HL-60 (cell line): ENCODE results near the gene CDC45.

Source experiments
- DNase-seq, 2 experiments: peaks; one replicate each; pipeline ENCODE4 v3.0.0-alpha.2; 2010 to 2020; ENCODE audit warnings: low read depth in 1 of 2, low spot score in 1 of 2
- H3K27ac ChIP-seq: fragments of 250-450 bp; sonication (Bioruptor Pico); replicated peaks from 2 replicates; pipeline ENCODE4 v1.5.1; 2020; ENCODE audit warnings: mild to moderate bottlenecking, moderate library complexity
- H3K27me3 ChIP-seq: fragments of 250-450 bp; sonication (Bioruptor Pico); 2 replicates; pipeline ENCODE4 v1.5.1; 2021; ENCODE audit warnings: mild to moderate bottlenecking, moderate library complexity; ENCODE audit not compliant: insufficient read depth, poor library complexity, severe bottlenecking
- H3K4me3 ChIP-seq: replicated peaks from 2 replicates; pipeline ENCODE4 v1.5.1; 2011; ENCODE audit warnings: mild to moderate bottlenecking, control low read depth, low read length; ENCODE audit not compliant: insufficient read depth
- GABPA ChIP-seq: IDR thresholded peaks from 2 replicates; pipeline ENCODE4 v1.6.1; 2012; ENCODE audit warnings: low read depth
- POLR2AphosphoS5 ChIP-seq: IDR thresholded peaks from 2 replicates; pipeline ENCODE4 v1.6.1; 2012; ENCODE audit warnings: low read depth
- SPI1 ChIP-seq: IDR thresholded peaks from 2 replicates; pipeline ENCODE4 v1.6.1; 2012; ENCODE audit warnings: low read depth, mild to moderate bottlenecking, borderline replicate concordance
- TF ChIP-seq, protein P1 (sequence below): IDR thresholded peaks from 2 replicates; pipeline ENCODE4 v1.6.1; 2012; ENCODE audit warnings: low read depth; ENCODE audit not compliant: insufficient replicate concordance
- TF ChIP-seq, protein P2 (sequence below): IDR thresholded peaks from one replicate; pipeline ENCODE4 v1.5.1; 2011; ENCODE audit warnings: low read length, control low read depth, inconsistent platforms; ENCODE audit not compliant: insufficient read depth

Gene CDC45

DNA sequence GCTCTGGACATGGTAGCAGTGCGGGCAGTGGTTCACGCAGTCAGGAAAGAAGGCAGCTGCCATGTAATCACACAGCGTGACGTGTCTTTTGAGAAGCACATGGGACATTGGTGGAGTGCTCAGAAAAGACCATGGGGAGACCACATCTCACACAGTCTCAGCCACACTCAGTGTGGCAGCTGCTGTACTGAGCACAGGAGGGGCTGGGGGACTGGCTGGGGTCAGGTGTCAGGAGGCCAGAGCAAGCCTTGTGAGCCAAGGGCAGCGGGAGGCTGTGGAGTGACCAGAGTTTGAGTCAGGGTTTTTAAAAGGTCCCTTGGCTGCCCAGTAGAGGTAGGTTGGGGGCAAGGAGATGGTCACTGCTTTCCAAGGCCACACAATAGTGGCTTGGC, 26.0 kb downstream of the CDC45 start:
- Histone ChIP-seq H3K27ac (no peak overlapping the region), H3K27me3 (no peaks in the 10 kb centered on the region), H3K4me3 (no peak overlapping the region)
- TF ChIP-seq, protein P1, sequence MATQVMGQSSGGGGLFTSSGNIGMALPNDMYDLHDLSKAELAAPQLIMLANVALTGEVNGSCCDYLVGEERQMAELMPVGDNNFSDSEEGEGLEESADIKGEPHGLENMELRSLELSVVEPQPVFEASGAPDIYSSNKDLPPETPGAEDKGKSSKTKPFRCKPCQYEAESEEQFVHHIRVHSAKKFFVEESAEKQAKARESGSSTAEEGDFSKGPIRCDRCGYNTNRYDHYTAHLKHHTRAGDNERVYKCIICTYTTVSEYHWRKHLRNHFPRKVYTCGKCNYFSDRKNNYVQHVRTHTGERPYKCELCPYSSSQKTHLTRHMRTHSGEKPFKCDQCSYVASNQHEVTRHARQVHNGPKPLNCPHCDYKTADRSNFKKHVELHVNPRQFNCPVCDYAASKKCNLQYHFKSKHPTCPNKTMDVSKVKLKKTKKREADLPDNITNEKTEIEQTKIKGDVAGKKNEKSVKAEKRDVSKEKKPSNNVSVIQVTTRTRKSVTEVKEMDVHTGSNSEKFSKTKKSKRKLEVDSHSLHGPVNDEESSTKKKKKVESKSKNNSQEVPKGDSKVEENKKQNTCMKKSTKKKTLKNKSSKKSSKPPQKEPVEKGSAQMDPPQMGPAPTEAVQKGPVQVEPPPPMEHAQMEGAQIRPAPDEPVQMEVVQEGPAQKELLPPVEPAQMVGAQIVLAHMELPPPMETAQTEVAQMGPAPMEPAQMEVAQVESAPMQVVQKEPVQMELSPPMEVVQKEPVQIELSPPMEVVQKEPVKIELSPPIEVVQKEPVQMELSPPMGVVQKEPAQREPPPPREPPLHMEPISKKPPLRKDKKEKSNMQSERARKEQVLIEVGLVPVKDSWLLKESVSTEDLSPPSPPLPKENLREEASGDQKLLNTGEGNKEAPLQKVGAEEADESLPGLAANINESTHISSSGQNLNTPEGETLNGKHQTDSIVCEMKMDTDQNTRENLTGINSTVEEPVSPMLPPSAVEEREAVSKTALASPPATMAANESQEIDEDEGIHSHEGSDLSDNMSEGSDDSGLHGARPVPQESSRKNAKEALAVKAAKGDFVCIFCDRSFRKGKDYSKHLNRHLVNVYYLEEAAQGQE, result no peak
- TF ChIP-seq SPI1, result no peak
- TF ChIP-seq, protein P2, sequence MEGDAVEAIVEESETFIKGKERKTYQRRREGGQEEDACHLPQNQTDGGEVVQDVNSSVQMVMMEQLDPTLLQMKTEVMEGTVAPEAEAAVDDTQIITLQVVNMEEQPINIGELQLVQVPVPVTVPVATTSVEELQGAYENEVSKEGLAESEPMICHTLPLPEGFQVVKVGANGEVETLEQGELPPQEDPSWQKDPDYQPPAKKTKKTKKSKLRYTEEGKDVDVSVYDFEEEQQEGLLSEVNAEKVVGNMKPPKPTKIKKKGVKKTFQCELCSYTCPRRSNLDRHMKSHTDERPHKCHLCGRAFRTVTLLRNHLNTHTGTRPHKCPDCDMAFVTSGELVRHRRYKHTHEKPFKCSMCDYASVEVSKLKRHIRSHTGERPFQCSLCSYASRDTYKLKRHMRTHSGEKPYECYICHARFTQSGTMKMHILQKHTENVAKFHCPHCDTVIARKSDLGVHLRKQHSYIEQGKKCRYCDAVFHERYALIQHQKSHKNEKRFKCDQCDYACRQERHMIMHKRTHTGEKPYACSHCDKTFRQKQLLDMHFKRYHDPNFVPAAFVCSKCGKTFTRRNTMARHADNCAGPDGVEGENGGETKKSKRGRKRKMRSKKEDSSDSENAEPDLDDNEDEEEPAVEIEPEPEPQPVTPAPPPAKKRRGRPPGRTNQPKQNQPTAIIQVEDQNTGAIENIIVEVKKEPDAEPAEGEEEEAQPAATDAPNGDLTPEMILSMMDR, result no peak
- TF ChIP-seq GABPA, result no peak
- TF ChIP-seq POLR2AphosphoS5, result no peak
- DNase-seq, result no peak

DNA sequence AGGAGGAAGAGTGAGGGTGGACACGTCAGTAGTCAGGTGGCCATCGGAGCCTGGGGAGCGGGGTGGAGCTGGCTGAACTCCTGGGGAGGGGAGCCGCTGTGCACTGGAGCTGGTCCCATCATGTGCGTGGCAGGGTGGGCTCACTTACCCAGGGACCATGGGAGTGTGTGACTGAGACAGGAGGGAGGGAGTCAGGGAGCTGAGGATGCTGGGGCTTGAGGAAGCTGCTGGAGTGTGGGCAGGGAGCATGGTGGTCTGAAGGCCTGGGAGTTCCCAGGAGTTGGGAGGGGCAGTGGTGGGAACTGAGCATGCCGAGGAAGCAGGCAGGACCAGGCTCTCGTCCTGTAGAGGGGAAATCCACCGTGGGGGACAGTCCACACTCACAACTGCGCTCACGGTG, 26.5 kb downstream of the CDC45 start:
- DNase-seq, result no peak
- Histone ChIP-seq H3K27ac (no peak overlapping the region), H3K4me3 (no peak overlapping the region), H3K27me3 (no peaks in the 10 kb centered on the region)
- TF ChIP-seq SPI1, result no peak
- TF ChIP-seq, protein P2, result no peak
- TF ChIP-seq, protein P1, result no peak
- no peak for TF ChIP-seq POLR2AphosphoS5
- no peak for TF ChIP-seq GABPA

DNA sequence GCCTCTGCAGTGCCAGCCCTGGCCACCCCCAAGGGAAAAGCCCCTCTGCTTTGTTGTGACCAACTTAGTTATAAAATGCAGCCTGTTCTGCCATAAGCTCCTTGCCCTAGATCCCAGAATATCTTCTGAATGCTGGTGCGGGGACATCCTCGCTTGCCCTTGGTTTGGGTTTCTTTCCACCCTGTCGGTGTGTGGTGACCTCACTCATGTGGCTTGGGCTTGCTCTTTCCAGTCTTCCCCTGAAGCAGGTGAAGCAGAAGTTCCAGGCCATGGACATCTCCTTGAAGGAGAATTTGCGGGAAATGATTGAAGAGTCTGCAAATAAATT, 27.8 kb downstream of the CDC45 start:
- H3K27me3 ChIP-seq, result no peaks in the 10 kb centered on the region
- no peak overlapping the region for H3K27ac ChIP-seq
- H3K4me3 ChIP-seq, result no peak overlapping the region
- TF ChIP-seq POLR2AphosphoS5 (no peak), SPI1 (no peak), GABPA (no peak)
- TF ChIP-seq, protein P1, result no peak
- TF ChIP-seq, protein P2, result no peak
- no peak for DNase-seq
